ENCODE data around the gene SGPP1.
"Not testable (repeated sequence)": the region's sequence is repeated elsewhere in the genome, so short reads cannot be mapped to it uniquely, and the experiment has no call there.

Gene SGPP1

DNA sequence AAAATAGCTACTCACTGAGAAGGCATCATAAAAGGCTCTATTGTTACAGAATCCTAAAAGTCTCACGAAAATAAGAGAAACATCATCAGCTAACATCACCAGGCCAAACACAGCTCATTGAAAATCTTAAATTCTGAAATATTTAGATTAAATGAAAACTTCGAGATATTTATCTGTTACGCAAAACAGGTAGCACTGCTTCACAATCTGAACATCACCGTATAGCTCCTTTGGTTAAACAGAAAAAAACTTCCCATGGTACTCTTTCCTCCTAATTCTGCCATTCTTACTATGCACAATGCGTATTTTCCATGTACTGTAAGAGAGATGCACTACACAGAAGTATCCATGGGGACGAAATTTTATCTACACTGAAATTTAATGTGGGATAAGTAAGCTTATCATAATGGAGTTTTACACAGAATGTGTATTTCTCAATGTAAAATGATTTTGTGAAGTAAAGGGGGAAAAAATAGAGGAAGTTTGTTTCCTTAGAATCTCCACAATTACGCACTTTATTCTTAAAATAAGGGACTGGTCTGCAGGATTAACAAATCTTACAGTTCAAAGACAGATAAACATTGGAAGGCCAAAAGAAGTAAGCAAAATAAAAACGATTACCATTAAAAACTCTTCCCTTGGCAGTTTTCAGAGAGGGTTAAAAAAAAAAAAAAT, 1.9 kb downstream of the SGPP1 start:
- DNase-seq (ENCODE audit: low spot score), result no peak

GRCh38 chr14:63717702-63718101, 10.2 kb downstream of the SGPP1 start:
- DNase-seq (ENCODE audit: low spot score), result no peak

- no peak for DNase-seq (ENCODE audit: low spot score)
These were observed 12.5 kb downstream of the SGPP1 start for GRCh38 chr14:63715360-63715759.

DNA sequence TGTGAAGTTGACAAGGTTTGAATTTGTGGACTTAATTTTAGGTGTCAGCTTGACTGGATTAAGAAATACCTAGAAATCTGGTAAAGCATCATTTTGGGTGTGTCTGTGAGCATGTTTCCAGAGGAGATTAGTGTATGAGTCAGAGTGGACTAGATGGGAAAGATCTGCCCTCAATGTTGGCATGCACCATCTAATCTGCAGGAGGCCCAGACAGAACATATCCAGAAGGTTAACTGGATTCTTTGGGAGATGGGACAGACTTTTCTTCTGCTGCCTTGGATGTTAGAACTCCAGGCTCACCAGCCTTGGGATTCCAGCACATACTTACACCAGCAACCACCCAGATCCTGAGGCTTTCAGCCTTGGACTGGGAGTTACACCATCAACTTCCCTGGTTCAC, 14.1 kb downstream of the SGPP1 start:
- DNase-seq (ENCODE audit: low spot score), result peak; percentile 24

DNA sequence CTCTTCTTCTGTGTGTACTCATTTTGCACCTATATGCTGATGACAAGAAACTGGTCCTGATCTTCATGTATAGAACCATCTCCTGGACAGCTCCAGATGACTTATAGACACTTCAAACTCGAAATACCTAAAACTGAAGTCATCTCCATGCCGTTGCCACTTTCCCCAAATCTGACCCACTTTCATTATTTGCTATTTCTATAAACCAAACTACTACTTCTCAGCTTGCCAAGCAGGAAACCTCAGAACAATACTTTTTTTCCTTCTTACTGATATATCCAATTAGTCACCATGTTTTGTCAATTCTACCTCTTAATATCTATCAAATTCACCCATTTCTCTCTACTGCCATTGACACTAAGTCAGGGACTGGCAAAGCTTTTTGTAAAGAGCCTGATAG, 14.8 kb downstream of the SGPP1 start:
- peak; percentile 14 for DNase-seq (ENCODE audit: low spot score)

- DNase-seq (ENCODE audit: low spot score), result no peak
These were observed 15.7 kb downstream of the SGPP1 start for GRCh38 chr14:63712123-63712522.

- DNase-seq (ENCODE audit: low spot score), result no peak
These were observed 17.4 kb downstream of the SGPP1 start for GRCh38 chr14:63710497-63710896.

GRCh38 chr14:63709589-63709988, 18.3 kb downstream of the SGPP1 start:
- DNase-seq (ENCODE audit: low spot score), result no peak

DNA sequence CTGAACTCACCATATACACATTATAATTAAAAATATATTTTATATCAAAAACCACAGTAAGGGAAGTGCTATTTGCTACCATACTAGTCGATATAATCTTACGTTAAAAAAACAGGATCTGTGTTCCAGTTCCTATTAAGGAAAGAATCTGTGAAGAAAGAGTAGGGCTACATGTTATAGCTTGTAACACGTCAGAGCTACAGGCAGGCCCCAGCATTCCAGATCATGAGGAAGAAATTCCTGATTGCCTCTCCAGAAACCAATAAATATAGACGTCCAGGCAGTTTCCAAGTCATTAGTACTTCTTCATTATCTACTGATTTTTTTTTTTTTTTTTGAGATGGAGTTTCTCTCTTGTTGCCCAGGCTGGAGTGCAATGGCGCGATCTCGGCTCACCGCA, 20.6 kb downstream of the SGPP1 start:
- DNase-seq (ENCODE audit: low spot score), result no peak

GRCh38 chr14:63705561-63706070, 22.2 kb downstream of the SGPP1 start:
- DNase-seq (ENCODE audit: low spot score), result no peak

GRCh38 chr14:63702530-63702929, 25.3 kb downstream of the SGPP1 start:
- not testable (repeated sequence) for DNase-seq (ENCODE audit: low spot score)

- DNase-seq (ENCODE audit: low spot score), result no peak
These were observed 26.1 kb downstream of the SGPP1 start for GRCh38 chr14:63701606-63702299.

DNA sequence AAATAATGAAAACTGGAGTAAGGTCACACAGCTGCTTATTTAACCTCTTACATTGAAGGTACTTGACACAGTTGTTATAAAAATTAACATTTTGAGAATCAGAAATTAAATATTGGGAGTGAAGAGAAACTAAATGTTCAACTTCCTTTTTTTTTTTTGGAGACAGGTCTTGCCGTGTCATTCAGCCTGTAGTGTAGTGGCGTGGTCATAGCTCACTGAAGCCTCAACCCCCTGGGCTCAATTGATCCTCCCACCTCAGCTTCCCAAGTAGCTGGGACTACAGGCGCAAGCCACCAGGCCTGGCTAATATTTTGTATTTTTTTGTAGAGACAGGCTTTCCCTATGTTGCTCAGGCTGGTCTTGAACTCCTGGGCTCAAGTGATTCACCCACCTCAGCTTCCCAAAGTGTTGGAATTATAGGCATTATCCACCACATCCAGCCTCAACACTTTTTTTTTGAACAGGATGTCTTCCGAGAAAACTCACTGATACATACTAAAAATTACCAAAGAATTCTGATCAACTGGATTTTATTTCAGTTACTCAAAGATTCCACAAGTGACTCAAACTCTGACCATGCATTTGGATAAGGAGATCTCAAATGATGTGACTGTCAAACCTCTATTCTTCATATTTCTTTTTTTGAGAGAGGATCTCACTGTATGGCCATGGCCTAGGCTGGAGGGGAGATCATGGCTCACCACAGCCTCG, 35.4 kb downstream of the SGPP1 start:
- no peak for DNase-seq (ENCODE audit: low spot score)

- DNase-seq (ENCODE audit: low spot score), result no peak
These were observed 38.7 kb downstream of the SGPP1 start for GRCh38 chr14:63689132-63689531.

- DNase-seq (ENCODE audit: low spot score), result no peak
These were observed 40.9 kb downstream of the SGPP1 start for GRCh38 chr14:63686926-63687325.

DNA sequence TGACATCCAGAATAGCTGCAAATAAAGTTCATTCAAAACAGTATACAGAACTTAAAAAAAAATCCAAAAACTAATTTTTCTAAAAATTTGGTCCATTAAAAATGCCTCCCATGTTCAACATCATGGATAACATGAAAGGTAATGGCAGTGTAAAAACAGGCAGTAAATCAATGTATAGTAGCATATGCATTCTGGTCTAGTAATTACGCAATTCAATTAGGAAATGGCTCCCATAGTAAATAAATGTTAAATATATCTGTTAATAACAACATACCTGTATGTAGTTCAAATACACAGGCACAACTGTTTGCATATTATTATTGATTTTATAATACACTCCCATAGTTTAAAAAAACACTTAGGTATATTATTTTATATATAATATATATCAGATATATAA, 42.5 kb downstream of the SGPP1 start:
- DNase-seq (ENCODE audit: low spot score), result no peak

DNA sequence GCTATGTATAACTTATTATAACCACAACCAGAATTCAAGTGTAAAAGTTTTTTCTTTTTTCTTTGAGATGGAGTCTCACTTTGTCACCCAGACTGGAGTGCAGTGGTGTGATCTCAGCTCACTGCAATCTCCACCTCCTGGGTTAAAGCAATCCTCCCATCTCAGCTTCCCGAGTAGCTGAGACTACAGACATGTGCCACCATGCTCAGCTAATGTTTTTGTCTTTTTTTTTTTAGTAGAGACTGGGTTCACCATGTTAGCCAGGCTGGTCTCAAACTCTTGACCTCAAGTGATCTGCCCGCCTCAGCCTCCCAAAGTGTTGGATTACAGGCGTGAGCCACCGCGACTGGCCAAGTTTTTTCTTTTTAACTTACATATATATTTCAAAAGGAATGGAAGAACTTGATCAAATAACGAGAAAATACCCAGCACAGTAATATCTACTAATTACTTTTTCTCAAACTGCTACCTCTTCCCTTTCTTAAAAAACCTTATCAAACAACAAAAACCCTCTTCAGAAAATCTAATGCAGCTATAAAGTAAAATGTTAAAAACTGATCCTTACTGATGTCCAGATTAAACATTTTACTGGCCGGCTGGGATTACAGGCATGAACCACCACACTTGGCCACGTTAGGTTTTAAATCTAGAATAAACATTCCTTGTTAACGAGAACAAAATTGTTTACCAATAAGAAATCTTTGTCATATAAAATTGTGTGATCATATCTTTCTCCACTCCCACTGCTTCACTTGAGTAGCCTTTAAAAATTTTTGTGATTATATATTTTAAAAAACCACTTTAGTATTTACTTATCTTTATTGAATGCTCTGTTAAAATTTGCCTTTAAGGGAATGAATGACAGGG, 44.9 kb downstream of the SGPP1 start:
- DNase-seq (ENCODE audit: low spot score), result no peak

DNA sequence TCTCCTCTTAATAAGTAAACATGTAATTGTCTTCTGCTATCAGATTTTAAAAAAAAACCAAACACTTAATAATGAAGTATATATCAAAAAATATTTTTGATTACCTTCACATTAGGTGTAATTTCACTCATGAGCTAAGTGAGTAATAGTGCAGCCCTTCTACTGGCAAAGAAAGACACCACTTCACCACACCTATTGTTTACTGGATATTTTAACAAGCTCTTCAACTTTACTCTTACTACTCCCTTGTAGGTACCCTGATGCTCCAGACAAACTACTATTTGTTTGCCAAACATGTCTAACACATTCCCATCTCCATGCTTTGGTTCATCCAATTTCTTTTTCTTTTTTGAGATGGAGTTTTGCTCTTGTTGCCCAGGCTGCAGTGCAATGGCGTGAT, 49.3 kb downstream of the SGPP1 start:
- no peak for DNase-seq (ENCODE audit: low spot score)

DNA sequence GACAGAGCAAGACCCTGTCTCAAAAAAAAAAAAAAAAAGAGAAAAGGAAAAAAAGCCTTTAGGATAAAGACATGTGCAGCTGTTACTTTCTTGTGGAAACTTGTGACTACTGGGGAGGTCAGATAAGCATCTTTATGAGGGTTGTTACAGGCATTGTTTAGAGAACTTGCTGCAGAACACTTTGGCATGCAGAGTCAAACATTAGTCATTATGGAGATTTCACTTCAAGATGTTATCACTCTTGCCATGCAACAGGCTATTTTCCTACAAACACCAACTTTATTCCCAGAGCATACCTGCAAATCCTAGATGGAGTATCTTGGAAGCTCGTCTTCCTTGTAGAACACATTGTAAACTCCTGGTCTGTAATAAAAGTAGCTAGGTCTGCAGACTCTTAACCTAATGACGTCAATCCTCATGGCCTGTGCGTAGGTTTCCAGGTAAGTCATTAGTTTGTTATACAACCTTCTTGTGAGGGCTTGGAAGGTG, 49.9 kb downstream of the SGPP1 start:
- DNase-seq (ENCODE audit: low spot score), result no peak

- no peak for DNase-seq (ENCODE audit: low spot score)
These were observed 51.2 kb downstream of the SGPP1 start for GRCh38 chr14:63676615-63677014.

GRCh38 chr14:63673886-63674497, 53.9 kb downstream of the SGPP1 start:
- DNase-seq (ENCODE audit: low spot score), result no peak

Data from CD4-positive, alpha-beta T cell treated with Interleukin-2 at 100 ng/mL for 4 hours (primary cell).